CD1c-positive myeloid dendritic cell (primary cell): Measurements from ENCODE around the gene ADGRL4.
A peak's percentile ranks its signal among the peaks of the same experiment; 100 is the strongest.
"Not testable (repeated sequence)": the region's sequence is repeated elsewhere in the genome, so short reads cannot be mapped to it uniquely, and the experiment has no call there.

Source experiments
- DNase-seq: peaks from one replicate; pipeline ENCODE4 v3.0.0-alpha.2; 2016; ENCODE audit errors: extremely low spot score

ADGRL4 gene

GRCh38 chr1:79006564-79006963 is at the start of gene ADGRL4:
Gene ADGRL4 (minus strand): TSS chr1:79006730. CDS start chr1:79006654, 76 bp downstream.
- DNase-seq = no peak

GRCh38 chr1:79055856-79056255 is 49.3 kb upstream of the ADGRL4 start:
- DNase-seq = no peak

- DNase-seq = peak; percentile 29
Observed at GRCh38 chr1:79052829-79053449, 46.4 kb upstream of the ADGRL4 start.

- no peak for DNase-seq
Observed at GRCh38 chr1:79044974-79045650, 38.6 kb upstream of the ADGRL4 start.

- no peak for DNase-seq
Observed at GRCh38 chr1:79043506-79043905, 37.0 kb upstream of the ADGRL4 start.

- peak; percentile 39 for DNase-seq
Observed at GRCh38 chr1:79042539-79042938, 36.0 kb upstream of the ADGRL4 start.

- DNase-seq = peak; percentile 85
Observed at GRCh38 chr1:79042117-79042516, 35.6 kb upstream of the ADGRL4 start.

- no peak for DNase-seq
Observed at GRCh38 chr1:79041666-79042065, 35.1 kb upstream of the ADGRL4 start.

GRCh38 chr1:79040424-79041082 is 34.0 kb upstream of the ADGRL4 start:
- peak; percentile 36 for DNase-seq

GRCh38 chr1:79037085-79037484 is 30.6 kb upstream of the ADGRL4 start:
- no peak for DNase-seq

GRCh38 chr1:79012500-79012899 is 6.0 kb upstream of the ADGRL4 start:
- no peak for DNase-seq

GRCh38 chr1:79010589-79010988 is 4.1 kb upstream of the ADGRL4 start:
- DNase-seq = no peak

- no peak for DNase-seq
Observed at GRCh38 chr1:79005945-79006344, 585 bp downstream of the ADGRL4 start.

- DNase-seq = no peak
Observed at GRCh38 chr1:79004916-79005315, 1.6 kb downstream of the ADGRL4 start.

- DNase-seq = no peak
Observed at GRCh38 chr1:78996791-78997190, 9.7 kb downstream of the ADGRL4 start.

GRCh38 chr1:78987042-78987441 is 19.5 kb downstream of the ADGRL4 start:
- DNase-seq = no peak

- DNase-seq = no peak
Observed at GRCh38 chr1:78980511-78980910, 26.0 kb downstream of the ADGRL4 start.

GRCh38 chr1:78972723-78973122 is 33.8 kb downstream of the ADGRL4 start:
- DNase-seq = no peak

GRCh38 chr1:78967091-78967490 is 39.4 kb downstream of the ADGRL4 start:
- DNase-seq = not testable (repeated sequence)

- DNase-seq = no peak
Observed at GRCh38 chr1:78958711-78959110, 47.8 kb downstream of the ADGRL4 start.

- DNase-seq = no peak
Observed at GRCh38 chr1:78950826-78951225, 55.7 kb downstream of the ADGRL4 start.

GRCh38 chr1:78949227-78949626 is 57.3 kb downstream of the ADGRL4 start:
- DNase-seq = no peak

GRCh38 chr1:78919150-78919549 is 87.4 kb downstream of the ADGRL4 start:
- no peak for DNase-seq
